Measurements from ENCODE around the gene NRARP. TPM values are rescaled to one million over a fixed set of nuclear protein-coding genes. Genes with fewer than 3 reads are reported as not detected.

The NRARP gene
- total and polyA plus RNA-seq, 2 of the 13 experiments (the other 11 are each of a cell fraction or from before 2014, with no cell fraction given) = 0.22 to 0.46 TPM

- H3K27me3 ChIP-seq (ENCODE audit: control insufficient read depth in 1 of 2, insufficient read depth in 2 of 2, low read length in 2 of 2) = peaks cover 25 to 71% of the 10 kb centered on the region in 2 experiments
- in situ Hi-C loops (cut with HindIII; ENCODE audit: extremely low pct_ligation_motif_present, low pct_unique_long_range_greater_than_20kb) (no loop called here), intact Hi-C loops (cut with micrococcal nuclease; ENCODE audit: unreplicated experiment) (loop anchor here (10.0 kb wide), 1 partner anchor 97 kb away; no protein-coding TSS in a partner anchor)
- no peaks in the 10 kb centered on the region for H3K79me2 ChIP-seq (ENCODE audit: insufficient read depth, low read length)
- H3K9me3 ChIP-seq (ENCODE audit: low read length) = no peaks in the 10 kb centered on the region
- POLR2A ChIA-PET = interaction anchor here (0.7 to 1.3 kb wide), 3 partner anchors 11 to 1030 kb away, joined by 3 to 4 read pairs (median 3); partner anchors contain the start of gene TUBB4B
- DNase-seq (ENCODE audit: low spot score) (no peak), FAIRE-seq (no peak), ATAC-seq (peak; percentile 2; the same call in 1 of the 3 replicates)
- CTCF ChIA-PET (ENCODE audit: low intra/inter-chr PET ratio, low total read pairs) = no interaction called here
- H3K4me1 ChIP-seq (ENCODE audit: insufficient read depth, low read length) = peaks cover 62% of the 10 kb centered on the region
- 35% methylated on average over 11 of the region's 20 CpGs for WGBS (ENCODE audit: low lambda C conversion rate)
- H3K4me3 ChIP-seq (replicated peaks in 1 of 3; ENCODE audit: insufficient read depth in 1 of 3, low read depth in 2 of 3, low read length in 3 of 3) = peak overlapping the region in 1 of 3 experiments; percentile 33; a peak in 1 of 6 replicates
- H3K27ac ChIP-seq (ENCODE audit: extremely low read length, insufficient read depth, low read length) = no peak overlapping the region
- no peak overlapping the region for H2AFZ ChIP-seq (ENCODE audit: low read length)
- peak overlapping the region; percentile 12; the same call in 1 of the 2 replicates for H3K4me2 ChIP-seq (ENCODE audit: low read depth, low read length)
- no peaks in the 10 kb centered on the region for H3K36me3 ChIP-seq (replicated peaks in 1 of 2; ENCODE audit: control insufficient read depth in 1 of 2, insufficient read depth in 2 of 2, low read length in 2 of 2)
- BruUV-seq (replicated peaks) = no TSS peak
- no peaks in the 10 kb centered on the region for H4K20me1 ChIP-seq (ENCODE audit: insufficient read depth, low read length)
- H3K9ac ChIP-seq (ENCODE audit: insufficient read depth, low read depth, low read length) = no peak overlapping the region
- TF ChIP-seq MNT (IDR thresholded peaks at IDR 0.05) = no peak
- peak; percentile 52; the same call in 1 of the 2 replicates for TF ChIP-seq TFAP4 (IDR thresholded peaks at IDR 0.05; ENCODE audit: borderline replicate concordance, low read depth)
- TF ChIP-seq MEIS1 (CRISPR knock-in tag; IDR thresholded peaks at IDR 0.05; ENCODE audit: borderline replicate concordance) = no peak
- no peak for TF ChIP-seq ZKSCAN5 (CRISPR knock-in tag; IDR thresholded peaks at IDR 0.05)
- TF ChIP-seq HNRNPL (IDR thresholded peaks at IDR 0.05; ENCODE audit: low read depth, low read length) = no peak
- no peak for TF ChIP-seq CCDC6 (CRISPR knock-in tag; IDR thresholded peaks at IDR 0.05)
- no peak for TF ChIP-seq BATF2 (CRISPR knock-in tag; IDR thresholded peaks at IDR 0.05)
- TF ChIP-seq ZKSCAN8 (CRISPR knock-in tag; IDR thresholded peaks at IDR 0.05; ENCODE audit: borderline replicate concordance) = no peak
- peak; percentile 25 for TF ChIP-seq CTCF (CRISPR knock-in tag; IDR thresholded peaks at IDR 0.05)
- no peak for TF ChIP-seq ZNF605 (CRISPR knock-in tag; IDR thresholded peaks at IDR 0.05)
- no peak for TF ChIP-seq NCOA2 (CRISPR knock-in tag; IDR thresholded peaks at IDR 0.05)
- 0 out of 2 replicates have a peak, but pooled peaks have one; percentile 31 for TF ChIP-seq FOXO4 (CRISPR knock-in tag; conservative IDR thresholded peaks at IDR 0.05)
- no peak for TF ChIP-seq FOXA1 (IDR thresholded peaks at IDR 0.05)
- TF ChIP-seq FOXA1 (CRISPR knock-in tag; IDR thresholded peaks at IDR 0.05) = no peak
- TF ChIP-seq ZNF263 (CRISPR knock-in tag; IDR thresholded peaks at IDR 0.05) = 0 out of 2 replicates have a peak, but pooled peaks have one; percentile 24
- TF ChIP-seq SMC3 (IDR thresholded peaks at IDR 0.05; ENCODE audit: low read length) = no peak
- no peak for TF ChIP-seq ZNF691 (CRISPR knock-in tag; IDR thresholded peaks at IDR 0.05; ENCODE audit: borderline replicate concordance, low read depth)
- no peak for TF ChIP-seq ZNF878 (CRISPR knock-in tag; IDR thresholded peaks at IDR 0.05)
Observed at GRCh38 chr9:137308057-137308619, 6.1 kb upstream of the NRARP start.
